Measurements from ENCODE around the gene ZFAND2A.
"Not testable (repeated sequence)": the region's sequence is repeated elsewhere in the genome, so short reads cannot be mapped to it uniquely, and the experiment has no call there.

Gene ZFAND2A

GRCh38 chr7:1159891-1160669 lies at the start of gene ZFAND2A:
TSS of gene ZFAND2A (minus strand) at chr7:1160196. CDS start at chr7:1158212, 1,984 bp downstream.
- peak; percentile 97 for DNase-seq

GRCh38 chr7:1209097-1209496 lies 49.1 kb upstream of the ZFAND2A start:
- no peak for DNase-seq

- not testable (repeated sequence) for DNase-seq
Measured at GRCh38 chr7:1205742-1206141, 45.7 kb upstream of the ZFAND2A start.

- no peak for DNase-seq
Measured at GRCh38 chr7:1204460-1205140, 44.6 kb upstream of the ZFAND2A start.

- not testable (repeated sequence) for DNase-seq
Measured at GRCh38 chr7:1202914-1203313, 42.9 kb upstream of the ZFAND2A start.

GRCh38 chr7:1201916-1202315 lies 41.9 kb upstream of the ZFAND2A start:
- no peak for DNase-seq

GRCh38 chr7:1200045-1200444 lies 40.0 kb upstream of the ZFAND2A start:
- no peak for DNase-seq

GRCh38 chr7:1197997-1198625 lies 38.1 kb upstream of the ZFAND2A start:
- no peak for DNase-seq

GRCh38 chr7:1196950-1197349 lies 37.0 kb upstream of the ZFAND2A start:
- DNase-seq: no peak

- not testable (repeated sequence) for DNase-seq
Measured at GRCh38 chr7:1196441-1196840, 36.4 kb upstream of the ZFAND2A start.

- DNase-seq: peak; percentile 40 to 43
Measured at GRCh38 chr7:1193593-1194424, 33.8 kb upstream of the ZFAND2A start.

- DNase-seq: peak in 1 of 2 experiments; percentile 20
Measured at GRCh38 chr7:1192171-1192676, 32.2 kb upstream of the ZFAND2A start.

GRCh38 chr7:1189986-1190772 lies 30.2 kb upstream of the ZFAND2A start:
- no peak for DNase-seq

GRCh38 chr7:1188720-1189294 lies 28.8 kb upstream of the ZFAND2A start:
- DNase-seq: no peak

- DNase-seq: no peak
Measured at GRCh38 chr7:1187127-1187526, 27.1 kb upstream of the ZFAND2A start.

GRCh38 chr7:1181640-1182039 lies 21.6 kb upstream of the ZFAND2A start:
- no peak for DNase-seq

- no peak for DNase-seq
Measured at GRCh38 chr7:1181031-1181430, 21.0 kb upstream of the ZFAND2A start.

- peak; percentile 63 to 65 for DNase-seq
Measured at GRCh38 chr7:1176891-1177373, 16.9 kb upstream of the ZFAND2A start.

GRCh38 chr7:1175967-1176851 lies 16.2 kb upstream of the ZFAND2A start:
- peak; percentile 79 to 82 for DNase-seq

GRCh38 chr7:1175597-1175966 lies 15.6 kb upstream of the ZFAND2A start:
- DNase-seq: no peak
